Breast epithelium (tissue), 4 donors: ENCODE results near the gene PSMB8. TPM values are rescaled to one million over a fixed set of nuclear protein-coding genes. Genes with fewer than 3 reads are reported as not detected.
"Not testable (repeated sequence)": the region's sequence is repeated elsewhere in the genome, so short reads cannot be mapped to it uniquely, and the experiment has no call there.

ENCODE experiments used
- DNase-seq, 2 donors: peaks; one replicate each; pipeline ENCODE4 v3.0.0-alpha.2; 2019; ENCODE audit warnings: low spot score in 2 of 2
- H3K27ac ChIP-seq, 2 donors: fragments of 200-600 bp; sonication (generic) in 1 of 2; one replicate each; pipeline ENCODE4 v1.5.1; 2016 to 2019; ENCODE audit warnings: mild to moderate bottlenecking in 1 of 2
- H3K27me3 ChIP-seq, 2 donors: fragments of 200-600 bp; sonication (generic) in 1 of 2; one replicate each; pipeline versions ENCODE4 v1.5.1 to v1.6.0; 2017 to 2019; ENCODE audit warnings: control low read depth in 1 of 2, mild to moderate bottlenecking in 1 of 2
- H3K36me3 ChIP-seq: fragments of 200-600 bp; one replicate; pipeline ENCODE4 v1.5.1; 2019
- H3K4me1 ChIP-seq, 2 donors: fragments of 200-600 bp; sonication (generic); one replicate each; pipeline ENCODE4 v1.5.1; 2016 to 2019; ENCODE audit warnings: control low read depth in 1 of 2
- H3K4me3 ChIP-seq, 3 donors: fragments of 200-600 bp; sonication (generic); 1 replicate in 2 of 3; 2 replicates in 1 of 3; pipeline ENCODE4 v1.5.1; 2016 to 2019; ENCODE audit warnings: mild to moderate bottlenecking in 3 of 3, moderate library complexity in 2 of 3
- H3K9me3 ChIP-seq, 2 donors: fragments of 200-600 bp; sonication (generic) in 1 of 2; one replicate each; pipeline ENCODE4 v1.5.1; 2016 to 2019; ENCODE audit warnings: control low read depth in 1 of 2
- POLR2A ChIP-seq: fragments of 450-650 bp; IDR thresholded peaks from one replicate; pipeline ENCODE4 v1.6.1; 2016; ENCODE audit warnings: antibody characterized with exemption, mild to moderate bottlenecking, moderate library complexity
- POLR2AphosphoS5 ChIP-seq, 3 donors: sonication (generic); formaldehyde crosslinking; IDR thresholded peaks; one replicate each; pipeline ENCODE4 v1.6.1; 2017; ENCODE audit warnings: antibody characterized with exemption in 3 of 3
- intact Hi-C: fragments of 100-400 bp; cut with DNase I; formaldehyde crosslinking; loops from one replicate; pipeline ENCODE4 v1.15.1; 2023; ENCODE audit warnings: low total_unique reads
- total RNA-seq, 3 donors: library from RNA; depleted of rRNA; stranded (reverse); fragments of >200 nt; gene quantifications; one replicate each; pipeline ENCODE4 v1.1.0, GENCODE V29; 2016
- TF ChIP-seq, protein P1 (sequence below), 3 donors: fragments of 450-650 bp; IDR thresholded peaks; one replicate each; pipeline ENCODE4 v1.5.1; 2016 to 2017; ENCODE audit warnings: antibody characterized with exemption in 3 of 3, mild to moderate bottlenecking in 3 of 3, moderate library complexity in 3 of 3

The PSMB8 gene
- total RNA-seq, 3 donors from 2014 or later, result 36.0 to 47.3 (median 44.9) TPM

DNA sequence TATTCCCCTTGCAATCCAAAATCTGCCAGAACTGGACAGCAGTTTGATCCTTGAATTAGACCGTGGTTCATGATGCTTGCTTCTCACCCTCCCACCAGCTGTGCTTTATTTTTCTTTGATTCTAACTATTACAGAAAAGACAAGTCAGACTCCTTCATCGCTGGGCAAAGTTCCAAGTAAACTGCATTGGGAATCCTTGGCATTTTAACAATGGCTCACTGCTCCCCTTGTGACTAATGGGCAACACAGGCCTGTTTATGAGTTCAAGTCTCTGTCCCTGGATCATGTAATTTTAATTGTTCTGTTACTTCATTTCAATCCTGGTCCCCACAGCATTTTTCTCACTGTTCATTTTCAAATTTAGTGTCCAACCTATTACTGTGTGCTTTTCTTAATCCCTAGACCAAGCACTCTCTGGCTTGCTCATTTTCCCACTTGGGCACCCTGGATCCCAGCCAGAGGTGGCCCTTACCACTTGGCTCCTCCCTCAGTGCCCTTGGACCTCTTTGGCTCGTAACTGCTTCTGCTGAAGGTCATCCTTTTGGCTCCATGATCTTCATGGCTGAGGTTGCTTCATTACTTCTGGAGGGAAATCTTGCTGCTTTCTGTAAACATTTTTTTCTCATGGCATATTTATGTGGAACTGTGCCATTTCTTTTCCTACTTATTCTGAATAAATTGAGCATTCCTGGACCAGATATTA lies 43.0 kb upstream of the PSMB8 start:
- H3K27me3 ChIP-seq, result no peaks in the 10 kb centered on the region
- peak overlapping the region in 1 of 2 donors; percentile 60 for H3K27ac ChIP-seq
- no peak for DNase-seq
- H3K36me3 ChIP-seq, result no peaks in the 10 kb centered on the region
- H3K9me3 ChIP-seq, result no peaks in the 10 kb centered on the region
- intact Hi-C loops, result loop anchor here (10.0 kb wide), 1 partner anchor 68 kb away; the partner anchor contains the start of gene HLA-DMA
- no peaks in the 10 kb centered on the region for H3K4me1 ChIP-seq
- TF ChIP-seq, protein P1, sequence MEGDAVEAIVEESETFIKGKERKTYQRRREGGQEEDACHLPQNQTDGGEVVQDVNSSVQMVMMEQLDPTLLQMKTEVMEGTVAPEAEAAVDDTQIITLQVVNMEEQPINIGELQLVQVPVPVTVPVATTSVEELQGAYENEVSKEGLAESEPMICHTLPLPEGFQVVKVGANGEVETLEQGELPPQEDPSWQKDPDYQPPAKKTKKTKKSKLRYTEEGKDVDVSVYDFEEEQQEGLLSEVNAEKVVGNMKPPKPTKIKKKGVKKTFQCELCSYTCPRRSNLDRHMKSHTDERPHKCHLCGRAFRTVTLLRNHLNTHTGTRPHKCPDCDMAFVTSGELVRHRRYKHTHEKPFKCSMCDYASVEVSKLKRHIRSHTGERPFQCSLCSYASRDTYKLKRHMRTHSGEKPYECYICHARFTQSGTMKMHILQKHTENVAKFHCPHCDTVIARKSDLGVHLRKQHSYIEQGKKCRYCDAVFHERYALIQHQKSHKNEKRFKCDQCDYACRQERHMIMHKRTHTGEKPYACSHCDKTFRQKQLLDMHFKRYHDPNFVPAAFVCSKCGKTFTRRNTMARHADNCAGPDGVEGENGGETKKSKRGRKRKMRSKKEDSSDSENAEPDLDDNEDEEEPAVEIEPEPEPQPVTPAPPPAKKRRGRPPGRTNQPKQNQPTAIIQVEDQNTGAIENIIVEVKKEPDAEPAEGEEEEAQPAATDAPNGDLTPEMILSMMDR (IDR thresholded peaks at IDR 0.05), result no peak
- TF ChIP-seq POLR2AphosphoS5 (IDR thresholded peaks at IDR 0.05) (no peak), POLR2A (no peak)
- no peak overlapping the region for H3K4me3 ChIP-seq

DNA sequence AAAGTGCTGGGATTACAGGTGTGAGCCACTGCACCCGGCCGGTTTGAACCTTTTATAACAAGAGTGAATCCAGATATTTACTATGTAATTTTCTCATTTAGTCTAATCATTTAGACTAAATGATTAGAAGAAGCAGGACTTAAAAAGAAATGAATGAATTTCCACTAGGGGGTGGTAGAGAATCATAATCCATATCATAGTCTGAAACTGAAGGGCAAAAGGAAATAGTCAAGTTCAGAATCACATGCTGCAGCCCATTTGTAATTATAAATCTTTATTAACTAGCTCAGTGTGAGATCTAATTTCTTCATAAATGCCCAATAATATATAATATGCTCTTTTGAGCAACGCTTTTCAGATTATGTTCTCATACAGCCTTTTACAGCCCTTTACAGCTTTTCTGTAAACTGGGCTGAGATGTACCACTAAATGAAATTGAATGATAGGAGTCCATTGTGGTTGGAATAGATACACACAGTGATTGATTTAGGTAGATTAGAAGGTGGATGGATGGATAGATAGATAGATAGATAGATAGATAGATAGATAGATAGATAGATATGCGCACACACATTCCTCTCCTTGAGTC lies 41.9 kb upstream of the PSMB8 start:
- no peak overlapping the region for H3K4me3 ChIP-seq
- no peaks in the 10 kb centered on the region for H3K4me1 ChIP-seq
- H3K36me3 ChIP-seq, result no peaks in the 10 kb centered on the region
- H3K27ac ChIP-seq, result no peak overlapping the region
- TF ChIP-seq, protein P1 (IDR thresholded peaks at IDR 0.05), result peak; percentile 45 to 73 (median 68)
- TF ChIP-seq POLR2A, result no peak
- no peak for DNase-seq
- H3K27me3 ChIP-seq, result no peaks in the 10 kb centered on the region
- intact Hi-C loops, result loop anchor here (10.0 kb wide), 1 partner anchor 69 kb away; the partner anchor contains the start of gene HLA-DMA
- H3K9me3 ChIP-seq, result no peaks in the 10 kb centered on the region

DNA sequence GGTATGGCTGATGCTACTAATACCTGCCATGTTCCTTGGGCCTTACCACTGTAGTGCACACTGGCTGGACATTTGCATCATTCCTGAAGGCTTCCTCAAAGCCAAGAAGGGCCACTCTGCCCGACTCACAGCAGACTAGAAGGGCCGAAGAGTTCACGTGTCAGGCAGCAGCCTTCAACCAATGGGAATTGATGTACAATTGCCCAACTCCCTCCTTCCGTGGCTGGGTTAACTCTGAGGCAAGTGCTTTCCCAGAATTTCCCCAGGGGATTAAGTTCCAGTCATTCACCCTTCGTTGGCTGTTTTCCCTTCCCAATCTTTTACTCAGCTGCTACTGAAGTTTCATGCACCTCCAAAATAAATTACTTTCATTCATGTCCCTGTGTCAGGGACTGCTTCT lies 39.9 kb upstream of the PSMB8 start:
- intact Hi-C loops, result loop anchor here (10.0 kb wide), 1 partner anchor 71 kb away; the partner anchor contains the start of gene HLA-DMA
- no peak for DNase-seq

DNA sequence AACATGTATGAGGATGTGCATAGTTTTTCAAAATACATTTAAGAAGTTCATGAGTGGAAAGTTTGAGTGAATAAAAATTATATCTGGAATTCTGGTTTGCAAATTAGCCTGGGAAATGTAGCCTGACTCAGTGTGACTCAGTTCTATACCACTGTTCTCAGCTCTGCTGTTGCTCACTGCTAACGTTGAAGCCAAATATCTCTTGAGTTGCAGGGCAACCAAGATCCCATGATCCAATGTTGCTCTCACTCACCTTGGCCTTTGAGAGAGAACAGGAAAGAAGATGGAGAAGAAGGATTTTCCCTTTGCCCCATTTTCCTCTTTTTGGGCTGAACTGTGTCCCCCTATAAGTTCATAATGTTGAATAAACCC lies 39.0 kb upstream of the PSMB8 start:
- Histone ChIP-seq H3K27ac (no peak overlapping the region), H3K9me3 (no peaks in the 10 kb centered on the region), H3K27me3 (no peaks in the 10 kb centered on the region), H3K36me3 (no peaks in the 10 kb centered on the region), H3K4me1 (no peaks in the 10 kb centered on the region), H3K4me3 (no peak overlapping the region)
- TF ChIP-seq POLR2AphosphoS5 (IDR thresholded peaks at IDR 0.05), result no peak
- TF ChIP-seq, protein P1 (IDR thresholded peaks at IDR 0.05), result no peak
- TF ChIP-seq POLR2A, result no peak
- intact Hi-C loops, result loop anchor here (10.0 kb wide), 1 partner anchor 72 kb away; the partner anchor contains the start of gene HLA-DMA
- no peak for DNase-seq

More for the DNA sequence above, 39.9 kb upstream of the PSMB8 start:
- Histone ChIP-seq H3K27ac (no peak overlapping the region), H3K36me3 (no peaks in the 10 kb centered on the region), H3K9me3 (no peaks in the 10 kb centered on the region), H3K4me3 (no peak overlapping the region), H3K4me1 (no peaks in the 10 kb centered on the region), H3K27me3 (no peaks in the 10 kb centered on the region)
- no peak for TF ChIP-seq POLR2A
- TF ChIP-seq, protein P1 (IDR thresholded peaks at IDR 0.05), result no peak
- TF ChIP-seq POLR2AphosphoS5 (IDR thresholded peaks at IDR 0.05), result peak in 1 of 3 donors; percentile 34

DNA sequence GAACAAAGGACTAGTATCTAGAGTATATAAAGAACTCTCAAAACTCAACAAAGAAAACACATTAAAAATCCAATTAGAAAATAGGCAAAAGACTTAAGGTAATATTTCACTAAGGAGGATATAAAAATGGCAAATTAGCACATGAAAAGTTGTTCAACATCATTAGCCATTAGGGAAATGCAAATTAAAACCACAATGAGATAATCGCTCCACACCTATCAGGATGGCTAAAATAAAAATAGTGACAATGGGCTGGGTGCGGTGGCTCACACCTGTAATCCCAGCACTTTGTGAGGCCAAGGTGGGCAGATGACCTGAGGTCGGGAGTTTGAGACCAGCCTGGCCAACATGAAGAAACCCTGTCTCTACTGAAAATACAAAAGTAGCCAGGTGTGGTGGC lies 37.1 kb upstream of the PSMB8 start:
- not testable (repeated sequence) for H3K4me1 ChIP-seq, H3K4me3 ChIP-seq, DNase-seq

More for the DNA sequence above, 37.1 kb upstream of the PSMB8 start:
- not testable (repeated sequence) for H3K9me3 ChIP-seq, H3K36me3 ChIP-seq, H3K27me3 ChIP-seq, H3K27ac ChIP-seq
- intact Hi-C loops, result loop anchor here (10.0 kb wide), 1 partner anchor 74 kb away; the partner anchor contains the start of gene HLA-DMA
